T-helper 17 cell (primary cell): ENCODE data around the gene ERRFI1. TPM values are rescaled to one million over a fixed set of nuclear protein-coding genes. Genes with fewer than 3 reads are reported as not detected.
"Not testable (repeated sequence)": the region's sequence is repeated elsewhere in the genome, so short reads cannot be mapped to it uniquely, and the experiment has no call there.

Experiments
- ATAC-seq: fragments of 150-1000 bp; cut with Tn5 transposase; 2 replicates; pipeline ENCODE4 v1.10.0; 2021; ENCODE audit warnings: mild to moderate bottlenecking, moderate library complexity
- DNase-seq, 3 donors: peaks; one replicate each; pipeline versions ENCODE4 v3.0.0 to v3.0.0-alpha.2; 2020 to 2021
- H3K9me3 ChIP-seq: one replicate; pipeline ENCODE4 v1.7.0; 2013; ENCODE audit warnings: low read length, mild to moderate bottlenecking; ENCODE audit not compliant: control insufficient read depth, poor library complexity, severe bottlenecking
- H3K27ac Mint-ChIP-seq: one replicate; pipeline ENCODE4 v1.8.0; 2022; ENCODE audit warnings: mild to moderate bottlenecking, moderate library complexity, mixed read lengths
- H3K27me3 Mint-ChIP-seq: one replicate; pipeline ENCODE4 v1.8.0; 2022; ENCODE audit warnings: mixed read lengths
- H3K36me3 Mint-ChIP-seq: one replicate; pipeline ENCODE4 v1.8.0; 2022; ENCODE audit warnings: low read depth, mixed read lengths
- H3K4me1 Mint-ChIP-seq: one replicate; pipeline ENCODE4 v1.8.0; 2022; ENCODE audit warnings: mild to moderate bottlenecking, mixed read lengths
- H3K4me3 Mint-ChIP-seq: one replicate; pipeline ENCODE4 v1.8.0; 2022; ENCODE audit warnings: mild to moderate bottlenecking, moderate library complexity, mixed read lengths
- total RNA-seq, 4 donors: library from RNA in 2 of 4; stranded (reverse) in 2 of 4; gene quantifications; one replicate each; pipeline ENCODE4 v1.2.3 and lab custom pipeline; 2022 to 2026

ERRFI1 gene
- total RNA-seq, 2 donors from 2014 or later: 1.1 to 1.8 TPM

- peaks cover 3% of the 10 kb centered on the region for H3K4me1 Mint-ChIP-seq
- DNase-seq: no peak
- H3K9me3 ChIP-seq: no peaks in the 10 kb centered on the region
- H3K36me3 Mint-ChIP-seq: peaks cover 3% of the 10 kb centered on the region
- H3K27ac Mint-ChIP-seq: no peak overlapping the region
- no peak overlapping the region for H3K4me3 Mint-ChIP-seq
- ATAC-seq: no peak
- peaks cover 17% of the 10 kb centered on the region for H3K27me3 Mint-ChIP-seq
Measured at GRCh38 chr1:8055973-8056372, 29.9 kb upstream of the ERRFI1 start.

DNA sequence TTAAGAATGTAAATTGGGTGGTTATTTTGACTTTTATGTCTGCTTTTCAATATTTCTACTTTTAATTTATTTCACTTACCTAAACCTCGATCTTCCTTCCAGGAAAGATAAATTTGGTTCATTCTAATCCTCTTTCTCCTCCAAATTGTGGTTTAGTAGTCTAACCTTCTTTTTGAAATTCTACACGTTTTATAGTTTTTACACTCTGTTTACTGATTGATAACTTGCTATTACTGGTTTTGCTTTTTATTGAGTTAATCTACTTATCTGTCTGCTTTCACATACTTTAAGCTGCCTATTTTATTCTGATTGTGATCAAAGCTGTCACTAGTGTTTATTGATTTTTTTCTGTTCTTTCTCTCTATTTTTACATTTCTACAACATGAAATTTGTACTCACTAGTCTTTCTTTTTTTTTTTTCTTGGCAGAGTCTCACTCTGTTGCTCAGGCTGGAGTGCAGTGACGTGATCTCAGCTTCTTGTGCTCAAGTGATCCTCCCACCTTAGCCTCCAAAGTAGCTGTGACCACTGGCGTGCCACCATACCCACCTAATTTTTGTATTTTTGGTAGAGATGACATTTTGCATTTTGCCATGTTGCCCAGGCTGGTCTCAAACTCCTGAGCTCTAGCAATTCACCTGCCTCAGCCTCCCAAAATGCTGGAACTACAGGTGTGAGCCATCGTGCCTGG, 27.9 kb upstream of the ERRFI1 start:
- Mint-ChIP-seq H3K4me1 (peaks cover 5% of the 10 kb centered on the region), H3K27ac (no peak overlapping the region), H3K27me3 (peaks cover 17% of the 10 kb centered on the region), H3K36me3 (peaks cover 3% of the 10 kb centered on the region), H3K4me3 (no peak overlapping the region)
- H3K9me3 ChIP-seq: no peaks in the 10 kb centered on the region
- ATAC-seq: no peak
- no peak for DNase-seq

GRCh38 chr1:8051650-8052049, 25.5 kb upstream of the ERRFI1 start:
- no peak overlapping the region for H3K27ac Mint-ChIP-seq

GRCh38 chr1:8049229-8049628, 23.1 kb upstream of the ERRFI1 start:
- not testable (repeated sequence) for H3K4me3 Mint-ChIP-seq, DNase-seq, H3K36me3 Mint-ChIP-seq, H3K4me1 Mint-ChIP-seq, ATAC-seq, H3K27ac Mint-ChIP-seq, H3K9me3 ChIP-seq
- peaks cover 27% of the 10 kb centered on the region for H3K27me3 Mint-ChIP-seq

More at GRCh38 chr1:8051650-8052049, 25.5 kb upstream of the ERRFI1 start:
- no peak overlapping the region for H3K4me3 Mint-ChIP-seq
- peaks cover 3% of the 10 kb centered on the region for H3K36me3 Mint-ChIP-seq
- ATAC-seq (no peak), DNase-seq (no peak)
- no peaks in the 10 kb centered on the region for H3K9me3 ChIP-seq
- H3K4me1 Mint-ChIP-seq: peaks cover 5% of the 10 kb centered on the region
- peaks cover 24% of the 10 kb centered on the region for H3K27me3 Mint-ChIP-seq

DNA sequence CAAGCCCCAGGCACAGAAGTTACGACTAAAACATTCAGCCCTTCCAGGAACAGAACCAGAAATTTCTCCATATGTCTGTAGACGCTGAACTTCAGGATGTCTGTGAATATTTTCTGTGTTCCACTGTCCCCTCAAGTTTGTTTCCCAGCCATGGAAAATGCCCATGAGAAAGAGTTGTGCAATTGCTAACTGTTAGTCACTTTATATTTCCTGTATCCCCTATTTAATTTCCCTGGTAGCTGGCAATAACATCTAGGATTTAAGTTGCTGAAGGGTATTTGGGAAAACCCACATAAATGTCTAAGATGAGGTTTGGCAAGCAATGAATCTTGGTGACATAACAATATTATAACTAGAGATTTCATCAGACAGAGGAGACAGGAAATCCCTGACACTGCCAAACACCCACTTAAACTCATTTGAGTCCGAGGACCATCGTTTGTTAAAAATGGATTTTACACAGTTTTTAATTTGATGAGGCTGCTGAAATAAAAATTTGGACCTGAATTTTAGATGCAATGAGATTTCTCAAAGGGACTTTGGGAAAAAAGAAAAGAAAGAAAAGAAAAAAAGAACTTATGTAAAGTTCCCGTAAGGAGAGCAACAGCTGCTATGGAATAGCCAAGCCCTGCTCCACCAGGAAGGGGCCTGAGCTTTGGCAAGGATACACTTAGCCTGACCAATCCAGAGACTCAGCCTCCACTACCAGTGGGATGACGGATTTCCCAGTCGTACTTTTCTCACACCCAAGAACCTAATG, 21.8 kb upstream of the ERRFI1 start:
- H3K9me3 ChIP-seq: no peaks in the 10 kb centered on the region
- Mint-ChIP-seq H3K4me1 (peaks cover 2% of the 10 kb centered on the region), H3K27ac (no peak overlapping the region), H3K36me3 (no peaks in the 10 kb centered on the region), H3K4me3 (no peak overlapping the region), H3K27me3 (peaks cover 18% of the 10 kb centered on the region)
- DNase-seq (no peak), ATAC-seq (no peak)

DNA sequence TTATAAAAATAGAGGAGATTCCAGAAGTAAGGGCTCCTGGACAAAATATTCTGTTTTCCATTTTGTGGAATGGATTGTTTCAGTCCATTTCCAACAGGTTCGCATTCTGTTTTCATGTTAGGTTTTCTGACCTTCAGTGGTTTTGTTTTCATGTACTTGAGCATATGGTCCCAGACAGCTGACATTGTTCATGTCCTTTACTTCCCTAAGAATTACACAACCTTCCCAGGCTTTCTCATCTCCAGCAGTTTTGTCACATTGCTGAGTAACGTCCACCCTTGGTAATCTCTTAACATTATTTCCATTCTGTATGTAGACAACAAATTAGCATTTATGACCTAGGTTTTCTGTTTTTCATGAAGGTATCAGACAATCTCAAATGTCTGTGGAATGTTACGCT, 21.0 kb upstream of the ERRFI1 start:
- Mint-ChIP-seq H3K27me3 (peaks cover 18% of the 10 kb centered on the region), H3K4me1 (peaks cover 2% of the 10 kb centered on the region), H3K4me3 (no peak overlapping the region), H3K36me3 (peaks cover 1% of the 10 kb centered on the region), H3K27ac (no peak overlapping the region)
- ATAC-seq (no peak), DNase-seq (no peak)
- H3K9me3 ChIP-seq: no peaks in the 10 kb centered on the region

- Mint-ChIP-seq H3K27ac (no peak overlapping the region), H3K36me3 (peaks cover 2% of the 10 kb centered on the region), H3K27me3 (peaks cover 18% of the 10 kb centered on the region), H3K4me1 (peaks cover 2% of the 10 kb centered on the region), H3K4me3 (no peak overlapping the region)
- ATAC-seq (no peak), DNase-seq (no peak)
- H3K9me3 ChIP-seq: no peaks in the 10 kb centered on the region
Measured at GRCh38 chr1:8046391-8046790, 20.3 kb upstream of the ERRFI1 start.

- no peak overlapping the region for H3K4me3 Mint-ChIP-seq
- no peak for ATAC-seq
Measured at GRCh38 chr1:8043621-8044020, 17.5 kb upstream of the ERRFI1 start.

DNA sequence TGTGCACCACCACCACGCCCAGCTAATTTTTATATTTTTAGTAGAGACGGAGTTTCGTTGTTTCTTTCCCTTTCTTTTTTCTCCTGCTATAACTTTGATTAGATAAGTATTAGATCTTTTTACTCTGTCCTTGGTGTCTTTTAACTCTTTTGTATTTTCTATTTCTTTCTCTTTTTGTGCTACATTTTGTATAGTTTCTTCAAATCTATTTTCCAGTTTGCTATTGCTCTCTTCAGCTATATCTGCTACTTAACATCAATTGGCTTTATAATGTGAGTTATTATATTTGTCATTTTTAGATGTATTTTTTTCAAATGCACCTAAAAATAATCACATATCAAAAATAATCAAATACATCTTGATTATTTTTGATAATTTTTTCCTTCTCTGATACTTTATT, 16.0 kb upstream of the ERRFI1 start:
- Mint-ChIP-seq H3K27ac (no peak overlapping the region), H3K4me3 (no peak overlapping the region), H3K4me1 (no peaks in the 10 kb centered on the region), H3K27me3 (peaks cover 12% of the 10 kb centered on the region), H3K36me3 (peaks cover 2% of the 10 kb centered on the region)
- ATAC-seq (no peak), DNase-seq (no peak)
- H3K9me3 ChIP-seq: no peaks in the 10 kb centered on the region

More at GRCh38 chr1:8043621-8044020, 17.5 kb upstream of the ERRFI1 start:
- H3K27me3 Mint-ChIP-seq: peaks cover 18% of the 10 kb centered on the region
- no peaks in the 10 kb centered on the region for H3K9me3 ChIP-seq
- peaks cover 2% of the 10 kb centered on the region for H3K36me3 Mint-ChIP-seq
- DNase-seq: no peak
- H3K4me1 Mint-ChIP-seq: no peaks in the 10 kb centered on the region
- H3K27ac Mint-ChIP-seq: no peak overlapping the region

DNA sequence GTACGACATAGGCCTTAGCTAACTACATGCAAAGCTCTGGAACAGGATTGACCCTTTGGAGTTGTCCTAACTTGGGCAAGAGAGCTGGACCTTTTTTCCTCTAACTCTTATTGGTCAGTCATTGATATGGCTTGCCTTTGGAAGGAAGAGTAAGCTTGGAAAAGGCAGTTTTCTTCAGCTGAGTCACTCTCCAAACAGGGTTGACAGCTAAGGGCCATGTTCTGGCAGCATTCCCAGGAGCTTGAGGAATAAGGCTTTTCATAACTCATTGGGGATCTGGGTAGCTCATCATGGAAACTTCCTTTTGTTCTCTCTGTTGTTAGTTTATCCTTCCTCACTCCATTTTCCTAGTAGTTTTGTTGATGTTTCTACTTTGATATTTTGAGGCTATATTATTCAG, 14.5 kb upstream of the ERRFI1 start:
- no peaks in the 10 kb centered on the region for H3K9me3 ChIP-seq
- no peak for DNase-seq
- Mint-ChIP-seq H3K27me3 (peaks cover 7% of the 10 kb centered on the region), H3K4me3 (no peak overlapping the region), H3K27ac (no peak overlapping the region), H3K36me3 (peaks cover 4% of the 10 kb centered on the region), H3K4me1 (peaks cover 3% of the 10 kb centered on the region)
- no peak for ATAC-seq

- ATAC-seq: no peak
- Mint-ChIP-seq H3K27ac (no peak overlapping the region), H3K4me3 (no peak overlapping the region), H3K36me3 (peaks cover 4% of the 10 kb centered on the region), H3K27me3 (peaks cover 6% of the 10 kb centered on the region), H3K4me1 (peaks cover 3% of the 10 kb centered on the region)
- DNase-seq: no peak
- H3K9me3 ChIP-seq: no peaks in the 10 kb centered on the region
Measured at GRCh38 chr1:8039071-8039470, 13.0 kb upstream of the ERRFI1 start.

DNA sequence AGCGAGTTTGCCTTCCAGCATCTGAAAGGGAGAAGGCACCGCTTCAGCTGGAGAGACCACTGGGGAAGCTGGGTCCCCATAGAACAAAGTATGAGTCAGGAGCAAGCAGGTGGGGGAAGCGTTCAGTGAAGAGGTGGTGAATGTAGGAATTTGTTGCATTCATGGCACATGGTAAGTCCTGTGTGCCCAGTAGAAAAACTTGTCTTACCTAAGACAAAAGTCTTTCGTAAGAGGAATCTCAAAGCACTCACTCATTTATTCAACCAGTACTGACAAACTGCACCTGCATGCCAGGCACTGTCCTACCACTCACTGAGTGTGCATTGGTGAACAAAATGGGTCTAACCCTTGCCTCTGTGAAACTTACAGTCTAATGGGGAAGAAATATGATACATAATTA, 9.2 kb upstream of the ERRFI1 start:
- Mint-ChIP-seq H3K4me3 (no peak overlapping the region), H3K4me1 (peaks cover 3% of the 10 kb centered on the region), H3K36me3 (peaks cover 3% of the 10 kb centered on the region), H3K27ac (no peak overlapping the region), H3K27me3 (peaks cover 6% of the 10 kb centered on the region)
- ATAC-seq (no peak), DNase-seq (no peak)
- no peaks in the 10 kb centered on the region for H3K9me3 ChIP-seq

DNA sequence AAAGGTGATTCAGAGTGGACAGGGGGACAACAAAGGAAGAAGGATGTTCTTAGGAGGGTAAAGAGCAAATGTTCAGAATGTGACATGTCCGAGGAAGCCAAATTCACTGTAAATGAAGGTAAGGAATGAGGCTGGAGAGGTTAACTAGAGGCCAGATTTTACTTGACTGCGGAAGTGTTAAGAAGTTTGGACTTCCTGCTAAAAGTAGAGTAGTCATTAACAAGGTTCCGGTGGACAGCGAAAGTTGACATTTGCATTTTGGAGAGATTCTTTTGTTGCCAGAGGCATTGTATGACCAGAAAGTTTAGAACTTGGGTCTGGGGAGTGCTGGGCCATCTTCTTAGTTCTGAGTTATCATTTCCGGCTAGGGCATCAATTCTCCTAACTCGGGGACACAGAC, 7.2 kb upstream of the ERRFI1 start:
- peaks cover 3% of the 10 kb centered on the region for H3K4me1 Mint-ChIP-seq
- DNase-seq (no peak), ATAC-seq (no peak)
- H3K4me3 Mint-ChIP-seq: no peak overlapping the region
- H3K9me3 ChIP-seq: no peaks in the 10 kb centered on the region
- H3K27me3 Mint-ChIP-seq: peaks cover 6% of the 10 kb centered on the region
- H3K36me3 Mint-ChIP-seq: peaks cover 3% of the 10 kb centered on the region
- H3K27ac Mint-ChIP-seq: no peak overlapping the region
